Endodermal cell (in vitro differentiated cells): ENCODE measurements around the gene ZBTB8OS. TPM values are rescaled to one million over a fixed set of nuclear protein-coding genes. Genes with fewer than 3 reads are reported as not detected.
A peak's percentile ranks its signal among the peaks of the same experiment; 100 is the strongest.

Experiments used
- DNase-seq: peaks from one replicate; pipeline ENCODE4 v3.0.0-alpha.2; 2017
- H3K27ac ChIP-seq: 2 replicates; pipeline ENCODE4 v1.5.1; 2013; ENCODE audit warnings: mild to moderate bottlenecking, low read depth, low read length, moderate library complexity
- H3K27me3 ChIP-seq: 2 replicates; pipeline ENCODE4 v1.6.1; 2013; ENCODE audit warnings: mild to moderate bottlenecking, low read length, moderate library complexity; ENCODE audit not compliant: insufficient read depth, control insufficient read depth, poor library complexity, severe bottlenecking
- H3K36me3 ChIP-seq: 2 replicates; pipeline ENCODE4 v1.7.0; 2013; ENCODE audit warnings: mild to moderate bottlenecking, low read length, moderate library complexity; ENCODE audit not compliant: control insufficient read depth, insufficient read depth
- H3K4me1 ChIP-seq: one replicate; pipeline ENCODE4 v1.7.0; 2013; ENCODE audit warnings: low read length; ENCODE audit not compliant: control insufficient read depth, insufficient read depth
- H3K4me3 ChIP-seq: 2 replicates; pipeline ENCODE4 v1.5.1; 2013; ENCODE audit warnings: mild to moderate bottlenecking, low read length, moderate library complexity
- H3K9ac ChIP-seq: 2 replicates; pipeline ENCODE4 v1.6.1; 2013; ENCODE audit warnings: mild to moderate bottlenecking, low read length, moderate library complexity; ENCODE audit not compliant: poor library complexity, severe bottlenecking; ENCODE audit errors: extremely low read depth
- H3K9me3 ChIP-seq: 2 replicates; pipeline ENCODE4 v1.6.1; 2013; ENCODE audit warnings: mild to moderate bottlenecking, low read length, moderate library complexity; ENCODE audit not compliant: control insufficient read depth
- H3K27ac Mint-ChIP-seq: 2 replicates; pipeline ENCODE4 v1.8.0; 2020; ENCODE audit warnings: mixed read lengths
- H3K27me3 Mint-ChIP-seq: 2 replicates; pipeline ENCODE4 v1.8.0; 2021; ENCODE audit warnings: mild to moderate bottlenecking, mixed read lengths; ENCODE audit not compliant: insufficient read depth
- H3K36me3 Mint-ChIP-seq: 2 replicates; pipeline ENCODE4 v1.8.0; 2020; ENCODE audit warnings: low read depth, mixed read lengths
- H3K4me1 Mint-ChIP-seq: 2 replicates; pipeline ENCODE4 v1.8.0; 2020; ENCODE audit warnings: mixed read lengths
- H3K4me3 Mint-ChIP-seq: 2 replicates; pipeline ENCODE4 v1.8.0; 2020; ENCODE audit warnings: mild to moderate bottlenecking, moderate library complexity, mixed read lengths
- H3K9me3 Mint-ChIP-seq: 2 replicates; pipeline ENCODE4 v1.8.0; 2020; ENCODE audit warnings: mild to moderate bottlenecking, mixed read lengths
- CTCF ChIP-seq: fragments of 200-600 bp; sonication (generic); conservative IDR thresholded peaks from 2 replicates; pipeline ENCODE4 v1.5.0; 2021; ENCODE audit warnings: antibody characterized with exemption, mild to moderate bottlenecking
- WGBS, 2 experiments: methylation state at CpG; one replicate each; pipeline versions ENCODE4 v1.1.5 to v1.1.7; 2013; ENCODE audit warnings: missing lambda C conversion rate in 2 of 2, mixed read lengths in 1 of 2; ENCODE audit not compliant: insufficient coverage in 1 of 2, insufficient read length in 1 of 2; 5-methylcytosine and 5-hydroxymethylcytosine counted together
- total RNA-seq, 2 donors: library from RNA; stranded (reverse); fragmentation: NEBNext Ultra II Directional in 1 of 2; extraction: Animal tissue kit (Norgen Biotek cat#: 25700) in 1 of 2; gene quantifications; 2 replicates in 1 of 2; 3 replicates in 1 of 2; pipeline ENCODE4 v1.2.1, GENCODE V29; 2021

The ZBTB8OS gene
- total RNA-seq, 2 donors from 2014 or later: 85.1 to 99.4 TPM

- Mint-ChIP-seq H3K27ac (no peak overlapping the region), H3K36me3 (peaks cover 59% of the 10 kb centered on the region), H3K4me3 (no peak overlapping the region), H3K9me3 (no peaks in the 10 kb centered on the region), H3K4me1 (no peaks in the 10 kb centered on the region), H3K27me3 (no peaks in the 10 kb centered on the region)
- no peaks in the 10 kb centered on the region for H3K9me3 ChIP-seq
- no peak overlapping the region for H3K9ac ChIP-seq
- no peak for TF ChIP-seq CTCF
- WGBS, 2 experiments: 95 to 100% methylated on average over 2 of the region's 2 CpGs
- DNase-seq: no peak
- H3K4me1 ChIP-seq: no peaks in the 10 kb centered on the region
- no peak overlapping the region for H3K27ac ChIP-seq
- no peak overlapping the region for H3K4me3 ChIP-seq
- H3K36me3 ChIP-seq: peaks cover 63% of the 10 kb centered on the region
- H3K27me3 ChIP-seq: no peaks in the 10 kb centered on the region
Observed at GRCh38 chr1:32685498-32685897, 35.1 kb upstream of the ZBTB8OS start.

GRCh38 chr1:32684167-32684811 lies 33.9 kb upstream of the ZBTB8OS start:
- no peak for DNase-seq
- Mint-ChIP-seq H3K27ac (peak overlapping the region; percentile 5), H3K27me3 (no peaks in the 10 kb centered on the region), H3K4me3 (no peak overlapping the region), H3K36me3 (peaks cover 66% of the 10 kb centered on the region), H3K4me1 (no peaks in the 10 kb centered on the region), H3K9me3 (no peaks in the 10 kb centered on the region)
- Histone ChIP-seq H3K4me3 (no peak overlapping the region), H3K27me3 (no peaks in the 10 kb centered on the region), H3K36me3 (peaks cover 72% of the 10 kb centered on the region), H3K9me3 (no peaks in the 10 kb centered on the region), H3K4me1 (no peaks in the 10 kb centered on the region), H3K9ac (no peak overlapping the region), H3K27ac (no peak overlapping the region)
- TF ChIP-seq CTCF: no peak
- 88 to 100% methylated on average over 1 to 2 of the region's 2 CpGs for WGBS, 2 experiments

- 83 to 94% methylated on average over 2 to 3 of the region's 3 CpGs for whole genome bisulfite sequencing, 2 experiments
- Mint-ChIP-seq H3K9me3 (no peaks in the 10 kb centered on the region), H3K4me1 (no peaks in the 10 kb centered on the region), H3K27me3 (no peaks in the 10 kb centered on the region), H3K27ac (no peak overlapping the region), H3K4me3 (no peak overlapping the region), H3K36me3 (peaks cover 72% of the 10 kb centered on the region)
- H3K27me3 ChIP-seq: no peaks in the 10 kb centered on the region
- H3K27ac ChIP-seq: no peak overlapping the region
- H3K36me3 ChIP-seq: peaks cover 81% of the 10 kb centered on the region
- TF ChIP-seq CTCF: no peak
- no peak overlapping the region for H3K4me3 ChIP-seq
- H3K4me1 ChIP-seq: no peaks in the 10 kb centered on the region
- DNase-seq: no peak
- no peaks in the 10 kb centered on the region for H3K9me3 ChIP-seq
- no peak overlapping the region for H3K9ac ChIP-seq
Observed at GRCh38 chr1:32683397-32683796, 33.0 kb upstream of the ZBTB8OS start.
